ENCODE results near the gene COPZ2.

The COPZ2 gene

DNA sequence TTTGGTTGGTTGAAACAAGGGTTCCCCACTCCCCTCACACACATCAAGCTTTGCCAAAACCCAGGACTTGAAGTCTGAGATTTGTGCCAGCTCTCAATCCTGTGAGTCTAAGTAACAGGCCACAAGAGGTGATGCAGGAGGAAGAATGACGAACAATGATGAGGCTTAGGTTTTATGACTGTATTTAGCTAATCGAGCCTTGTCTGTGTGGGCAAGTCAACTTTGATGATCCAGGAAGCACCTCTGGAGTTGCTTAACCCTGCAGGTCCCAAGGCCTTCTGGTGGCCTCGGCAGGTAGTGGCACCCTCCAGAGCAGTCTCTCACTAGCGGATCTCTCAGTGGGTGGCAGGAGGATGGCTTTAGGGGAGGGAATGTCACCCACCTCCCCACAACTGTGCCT is 38.0 kb downstream of the COPZ2 start:
- Histone ChIP-seq H3K36me3 (ENCODE audit: control insufficient read depth in 2 of 2, insufficient read depth in 1 of 2, low read length in 2 of 2) (no peaks in the 10 kb centered on the region), H3K4me3 (ENCODE audit: low read depth, low read length) (no peak overlapping the region), H3K9me3 (ENCODE audit: control insufficient read depth, insufficient read depth, low read depth, low read length) (no peaks in the 10 kb centered on the region), H3K4me1 (ENCODE audit: control insufficient read depth, insufficient read depth, low read length) (peaks cover under 1% of the 10 kb centered on the region; the same call in 1 of the 2 replicates), H3K27ac (ENCODE audit: extremely low read depth, low read depth, low read length) (no peak overlapping the region)
- TF ChIP-seq ZIC2 (tag by site-specific recombination; IDR thresholded peaks at IDR 0.05): peak; percentile 68
- TF ChIP-seq, protein P1, sequence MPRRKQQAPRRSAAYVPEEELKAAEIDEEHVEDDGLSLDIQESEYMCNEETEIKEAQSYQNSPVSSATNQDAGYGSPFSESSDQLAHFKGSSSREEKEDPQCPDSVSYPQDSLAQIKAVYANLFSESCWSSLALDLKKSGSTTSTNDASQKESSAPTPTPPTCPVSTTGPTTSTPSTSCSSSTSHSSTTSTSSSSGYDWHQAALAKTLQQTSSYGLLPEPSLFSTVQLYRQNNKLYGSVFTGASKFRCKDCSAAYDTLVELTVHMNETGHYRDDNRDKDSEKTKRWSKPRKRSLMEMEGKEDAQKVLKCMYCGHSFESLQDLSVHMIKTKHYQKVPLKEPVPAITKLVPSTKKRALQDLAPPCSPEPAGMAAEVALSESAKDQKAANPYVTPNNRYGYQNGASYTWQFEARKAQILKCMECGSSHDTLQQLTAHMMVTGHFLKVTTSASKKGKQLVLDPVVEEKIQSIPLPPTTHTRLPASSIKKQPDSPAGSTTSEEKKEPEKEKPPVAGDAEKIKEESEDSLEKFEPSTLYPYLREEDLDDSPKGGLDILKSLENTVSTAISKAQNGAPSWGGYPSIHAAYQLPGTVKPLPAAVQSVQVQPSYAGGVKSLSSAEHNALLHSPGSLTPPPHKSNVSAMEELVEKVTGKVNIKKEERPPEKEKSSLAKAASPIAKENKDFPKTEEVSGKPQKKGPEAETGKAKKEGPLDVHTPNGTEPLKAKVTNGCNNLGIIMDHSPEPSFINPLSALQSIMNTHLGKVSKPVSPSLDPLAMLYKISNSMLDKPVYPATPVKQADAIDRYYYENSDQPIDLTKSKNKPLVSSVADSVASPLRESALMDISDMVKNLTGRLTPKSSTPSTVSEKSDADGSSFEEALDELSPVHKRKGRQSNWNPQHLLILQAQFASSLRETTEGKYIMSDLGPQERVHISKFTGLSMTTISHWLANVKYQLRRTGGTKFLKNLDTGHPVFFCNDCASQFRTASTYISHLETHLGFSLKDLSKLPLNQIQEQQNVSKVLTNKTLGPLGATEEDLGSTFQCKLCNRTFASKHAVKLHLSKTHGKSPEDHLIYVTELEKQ (tag by site-specific recombination; IDR thresholded peaks at IDR 0.05; ENCODE audit: borderline replicate concordance): no peak
- no peak for TF ChIP-seq GLI4 (tag by site-specific recombination; IDR thresholded peaks at IDR 0.05)
- TF ChIP-seq ZNF175 (tag by site-specific recombination; IDR thresholded peaks at IDR 0.05): no peak
- TF ChIP-seq GLIS1 (tag by site-specific recombination; IDR thresholded peaks at IDR 0.05): peak; percentile 71
- TF ChIP-seq ZNF830 (tag by site-specific recombination; IDR thresholded peaks at IDR 0.05; ENCODE audit: low read depth): no peak
- peak; percentile 75 for TF ChIP-seq ZBTB17 (tag by site-specific recombination; IDR thresholded peaks at IDR 0.05)
- TF ChIP-seq ZFP3 (tag by site-specific recombination; IDR thresholded peaks at IDR 0.05; ENCODE audit: low read depth): no peak
- TF ChIP-seq EGR2 (tag by site-specific recombination; IDR thresholded peaks at IDR 0.05; ENCODE audit: low read depth): peak; percentile 43; the same call in 1 of the 2 replicates
- TF ChIP-seq ZNF266 (tag by site-specific recombination; IDR thresholded peaks at IDR 0.05; ENCODE audit: low read depth): no peak
- POLR2A ChIA-PET: interaction anchor here (0.6 to 1.2 kb wide), 4 partner anchors 12 to 129 kb away, joined by 3 to 4 read pairs (median 3); no protein-coding TSS in a partner anchor
- CTCF ChIA-PET: interaction anchor here (0.5 to 3.8 kb wide), 9 partner anchors 9 to 1575 kb away, joined by 3 to 23 read pairs (median 4); partner anchors contain the start of gene CDK5RAP3

DNA sequence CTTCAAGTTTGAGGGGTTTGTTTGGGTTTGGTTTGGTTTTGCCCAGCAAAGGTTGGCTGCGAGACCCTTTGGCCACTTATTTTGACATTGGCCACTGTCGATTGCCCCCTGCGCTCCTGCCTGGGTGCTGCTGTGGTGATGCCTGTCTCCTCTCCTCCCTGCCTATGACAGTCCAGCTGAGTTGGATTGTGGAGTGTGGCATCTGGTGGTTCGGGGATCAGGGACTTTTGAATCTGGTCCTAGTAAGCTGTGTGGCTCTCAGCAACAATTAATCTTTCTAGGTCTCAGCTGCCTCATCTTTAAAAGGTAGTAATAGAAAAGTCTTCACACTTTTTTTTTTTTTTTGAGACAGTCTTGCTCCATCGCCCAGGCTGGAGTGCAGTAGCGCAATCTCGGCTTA is 39.6 kb downstream of the COPZ2 start:
- Histone ChIP-seq H3K4me3 (ENCODE audit: low read depth, low read length) (no peak overlapping the region), H3K9me3 (ENCODE audit: control insufficient read depth, insufficient read depth, low read depth, low read length) (no peaks in the 10 kb centered on the region), H3K4me1 (ENCODE audit: control insufficient read depth, insufficient read depth, low read length) (no peaks in the 10 kb centered on the region), H3K36me3 (ENCODE audit: control insufficient read depth in 2 of 2, insufficient read depth in 1 of 2, low read length in 2 of 2) (no peaks in the 10 kb centered on the region), H3K27ac (ENCODE audit: extremely low read depth, low read depth, low read length) (no peak overlapping the region)
- no peak for TF ChIP-seq EGR2 (tag by site-specific recombination; IDR thresholded peaks at IDR 0.05; ENCODE audit: low read depth)
- no peak for TF ChIP-seq ZSCAN16 (tag by site-specific recombination; IDR thresholded peaks at IDR 0.05)
- ChIA-PET POLR2A (no interaction called here), CTCF (interaction anchor here (0.7 to 3.8 kb wide), 5 partner anchors 9 to 102 kb away, joined by 3 to 23 read pairs (median 4); no protein-coding TSS in a partner anchor)

DNA sequence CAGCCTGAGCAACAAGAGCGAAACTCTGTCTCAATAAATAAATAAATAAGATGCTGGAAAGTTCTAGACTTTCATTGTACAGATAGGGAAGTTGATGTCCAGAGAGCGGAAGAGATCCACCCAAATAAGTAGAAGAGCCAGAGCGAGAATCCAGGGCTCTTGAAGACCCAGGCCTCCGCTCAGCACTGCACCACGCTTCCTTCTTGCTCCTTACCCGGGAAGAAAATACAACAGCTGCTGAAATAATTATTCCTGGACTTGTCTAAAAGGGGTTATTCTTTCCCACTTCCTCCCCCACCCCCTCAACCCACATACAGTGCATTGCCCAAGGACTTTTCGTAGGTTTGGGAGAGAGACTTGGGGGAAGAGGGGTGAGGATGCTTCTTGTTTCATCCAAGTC is 40.0 kb downstream of the COPZ2 start:
- CTCF ChIA-PET: interaction anchor here (0.7 to 3.8 kb wide), 4 partner anchors 8 to 102 kb away, joined by 3 to 23 read pairs (median 8); no protein-coding TSS in a partner anchor
- TF ChIP-seq ZBTB8A (tag by site-specific recombination; IDR thresholded peaks at IDR 0.05) (no peak), ZNF311 (tag by site-specific recombination; IDR thresholded peaks at IDR 0.05; ENCODE audit: borderline replicate concordance) (no peak), ZSCAN16 (tag by site-specific recombination; IDR thresholded peaks at IDR 0.05) (no peak), TCF7L2 (IDR thresholded peaks at IDR 0.05; ENCODE audit: borderline replicate concordance, low read depth, low read length) (no peak), ZNF114 (tag by site-specific recombination; IDR thresholded peaks at IDR 0.05) (no peak), KLF7 (tag by site-specific recombination; IDR thresholded peaks at IDR 0.05; ENCODE audit: borderline replicate concordance) (no peak), ZNF555 (tag by site-specific recombination; conservative IDR thresholded peaks at IDR 0.05) (no peak), ZNF169 (tag by site-specific recombination; IDR thresholded peaks at IDR 0.05) (no peak), SCRT1 (tag by site-specific recombination; IDR thresholded peaks at IDR 0.05; ENCODE audit: borderline replicate concordance) (no peak), BCL11A (tag by site-specific recombination; IDR thresholded peaks at IDR 0.05; ENCODE audit: low read depth) (no peak), REPIN1 (tag by site-specific recombination; IDR thresholded peaks at IDR 0.05; ENCODE audit: low read depth) (no peak), HOXC10 (CRISPR knock-in tag; IDR thresholded peaks at IDR 0.05) (no peak), ZNF777 (tag by site-specific recombination; IDR thresholded peaks at IDR 0.05; ENCODE audit: borderline replicate concordance) (no peak)
- TF ChIP-seq, protein P2, sequence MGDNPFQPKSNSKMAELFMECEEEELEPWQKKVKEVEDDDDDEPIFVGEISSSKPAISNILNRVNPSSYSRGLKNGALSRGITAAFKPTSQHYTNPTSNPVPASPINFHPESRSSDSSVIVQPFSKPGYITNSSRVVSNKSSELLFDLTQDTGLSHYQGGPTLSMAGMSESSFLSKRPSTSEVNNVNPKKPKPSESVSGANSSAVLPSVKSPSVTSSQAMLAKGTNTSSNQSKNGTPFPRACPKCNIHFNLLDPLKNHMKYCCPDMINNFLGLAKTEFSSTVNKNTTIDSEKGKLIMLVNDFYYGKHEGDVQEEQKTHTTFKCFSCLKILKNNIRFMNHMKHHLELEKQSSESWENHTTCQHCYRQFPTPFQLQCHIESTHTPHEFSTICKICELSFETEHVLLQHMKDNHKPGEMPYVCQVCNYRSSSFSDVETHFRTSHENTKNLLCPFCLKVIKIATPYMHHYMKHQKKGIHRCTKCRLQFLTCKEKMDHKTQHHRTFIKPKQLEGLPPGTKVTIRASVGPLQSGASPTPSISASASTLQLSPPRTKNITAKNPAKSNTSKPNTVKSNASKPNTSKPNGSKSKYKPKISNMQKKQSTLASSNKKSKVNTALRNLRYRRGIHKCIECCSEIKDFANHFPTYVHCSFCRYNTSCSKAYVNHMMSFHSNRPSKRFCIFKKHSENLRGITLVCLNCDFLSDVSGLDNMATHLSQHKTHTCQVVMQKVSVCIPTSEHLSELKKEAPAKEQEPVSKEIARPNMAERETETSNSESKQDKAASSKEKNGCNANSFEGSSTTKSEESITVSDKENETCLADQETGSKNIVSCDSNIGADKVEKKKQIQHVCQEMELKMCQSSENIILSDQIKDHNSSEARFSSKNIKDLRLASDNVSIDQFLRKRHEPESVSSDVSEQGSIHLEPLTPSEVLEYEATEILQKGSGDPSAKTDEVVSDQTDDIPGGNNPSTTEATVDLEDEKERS (tag by site-specific recombination; IDR thresholded peaks at IDR 0.05): no peak

More for the DNA sequence above, 40.0 kb downstream of the COPZ2 start:
- Histone ChIP-seq H3K27ac (ENCODE audit: extremely low read depth, low read depth, low read length) (no peak overlapping the region), H3K9me3 (ENCODE audit: control insufficient read depth, insufficient read depth, low read depth, low read length) (no peaks in the 10 kb centered on the region), H3K4me3 (ENCODE audit: low read depth, low read length) (no peak overlapping the region), H3K36me3 (ENCODE audit: control insufficient read depth in 2 of 2, insufficient read depth in 1 of 2, low read length in 2 of 2) (no peaks in the 10 kb centered on the region), H3K4me1 (ENCODE audit: control insufficient read depth, insufficient read depth, low read length) (no peaks in the 10 kb centered on the region)
- POLR2A ChIA-PET: no interaction called here
